Measurements from ENCODE around the gene SLC49A3. TPM values are rescaled to one million over a fixed set of nuclear protein-coding genes. Genes with fewer than 3 reads are reported as not detected.
A peak's percentile ranks its signal among the peaks of the same experiment; 100 is the strongest.

SLC49A3 gene
- total RNA-seq, 1 donor from 2014 or later: 19.9 TPM

DNA sequence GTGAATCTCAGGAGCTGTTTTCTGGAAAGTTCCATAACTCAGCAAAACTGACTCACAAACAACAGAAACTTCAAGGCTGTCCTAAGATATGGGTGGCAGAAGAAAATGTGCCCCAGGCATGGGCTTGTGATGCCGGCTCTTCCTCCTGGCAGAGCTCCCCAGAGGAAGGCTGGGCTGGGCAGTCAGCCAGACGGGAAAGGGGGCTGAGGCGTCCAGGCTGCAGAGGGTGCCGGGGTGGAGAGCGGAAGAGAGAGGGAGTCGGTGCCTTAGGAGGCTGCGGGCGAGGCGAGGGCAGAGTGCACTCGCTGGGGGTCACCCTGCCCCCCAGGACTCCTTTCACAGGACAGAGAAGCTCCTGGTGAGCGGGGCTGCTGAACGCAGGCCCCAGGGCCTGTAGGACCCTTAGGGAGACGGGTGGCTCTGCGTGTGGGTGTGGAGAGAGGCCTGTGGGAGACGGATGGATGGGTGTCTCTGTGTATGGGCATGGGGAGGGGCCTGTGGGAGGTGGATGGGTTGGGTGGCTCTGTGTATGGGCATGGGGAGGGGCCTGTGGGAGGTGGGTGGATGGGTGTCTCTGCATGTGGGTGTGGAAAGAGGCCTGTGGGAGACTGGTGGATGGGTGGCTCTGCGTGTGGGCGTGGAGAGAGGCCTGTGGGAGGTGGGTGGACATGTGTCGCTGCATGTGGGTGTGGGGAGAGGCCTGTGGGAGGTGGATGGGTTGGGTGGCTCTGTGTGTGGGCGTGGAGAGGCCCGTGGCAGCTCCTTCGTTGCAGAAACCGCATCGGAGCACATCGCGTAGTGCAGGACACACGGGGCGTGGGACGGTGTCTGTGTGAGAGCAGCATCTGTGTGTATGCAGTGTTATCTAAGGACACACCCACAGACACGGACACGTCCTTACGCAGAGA is 32.6 kb upstream of the SLC49A3 start:
- Mint-ChIP-seq H3K4me1 (ENCODE audit: unreplicated experiment) (peaks cover 9% of the 10 kb centered on the region), H3K9me3 (ENCODE audit: unreplicated experiment) (no peaks in the 10 kb centered on the region), H3K36me3 (ENCODE audit: low read depth, unreplicated experiment) (peaks cover 28% of the 10 kb centered on the region), H3K27me3 (ENCODE audit: unreplicated experiment) (peaks cover 21% of the 10 kb centered on the region), H3K27ac (ENCODE audit: unreplicated experiment) (no peak overlapping the region), H3K4me3 (ENCODE audit: unreplicated experiment) (peak overlapping the region; percentile 51)
- TF ChIP-seq CTCF (IDR thresholded peaks at IDR 0.05; ENCODE audit: unreplicated experiment): no peak
- no peak for DNase-seq (ENCODE audit: low spot score)

DNA sequence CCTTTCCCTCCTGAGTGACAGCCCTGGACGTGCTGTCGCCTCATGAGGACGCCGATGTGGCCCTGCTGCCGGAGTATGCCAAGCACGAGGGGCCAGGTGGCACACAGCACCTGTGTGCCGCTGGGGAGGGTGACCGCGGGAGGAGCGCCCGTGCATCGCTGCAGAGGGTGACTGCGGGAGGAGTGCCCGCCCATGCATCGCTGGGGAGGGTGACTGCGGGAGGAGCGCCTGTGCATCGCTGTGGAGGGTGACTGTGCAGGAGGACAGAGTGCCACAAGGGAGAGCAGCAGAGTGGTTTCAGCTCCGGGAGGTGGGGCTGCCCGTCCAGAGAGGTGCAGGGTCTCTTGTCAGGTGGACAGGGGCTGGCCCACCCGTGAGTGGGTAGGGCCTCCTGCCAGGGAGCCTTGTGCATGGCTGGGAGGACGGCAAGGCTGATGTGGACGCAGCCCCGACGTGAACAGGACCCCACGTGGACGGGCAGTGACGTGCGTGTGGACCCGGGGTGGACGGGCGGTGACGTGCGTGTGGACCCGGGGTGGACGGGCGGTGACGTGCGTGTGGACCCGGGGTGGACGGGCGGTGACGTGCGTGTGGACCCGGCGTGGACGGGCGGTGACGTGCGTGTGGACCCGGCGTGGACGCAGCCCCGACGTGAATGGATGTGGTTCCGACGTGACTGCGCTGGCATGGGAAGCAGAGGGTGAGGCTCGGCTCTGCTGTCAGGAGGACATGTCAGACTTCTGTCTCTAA is 31.3 kb upstream of the SLC49A3 start:
- Mint-ChIP-seq H3K4me3 (ENCODE audit: unreplicated experiment) (no peak overlapping the region), H3K27ac (ENCODE audit: unreplicated experiment) (peak overlapping the region; percentile 52), H3K36me3 (ENCODE audit: low read depth, unreplicated experiment) (peaks cover 29% of the 10 kb centered on the region), H3K27me3 (ENCODE audit: unreplicated experiment) (peaks cover 19% of the 10 kb centered on the region), H3K9me3 (ENCODE audit: unreplicated experiment) (no peaks in the 10 kb centered on the region), H3K4me1 (ENCODE audit: unreplicated experiment) (peaks cover 9% of the 10 kb centered on the region)
- TF ChIP-seq CTCF (IDR thresholded peaks at IDR 0.05; ENCODE audit: unreplicated experiment): no peak
- DNase-seq (ENCODE audit: low spot score): no peak

- H3K27me3 Mint-ChIP-seq (ENCODE audit: unreplicated experiment): peaks cover 15% of the 10 kb centered on the region
- no peak overlapping the region for H3K4me3 Mint-ChIP-seq (ENCODE audit: unreplicated experiment)
- no peak overlapping the region for H3K27ac Mint-ChIP-seq (ENCODE audit: unreplicated experiment)
- H3K9me3 Mint-ChIP-seq (ENCODE audit: unreplicated experiment): no peaks in the 10 kb centered on the region
- DNase-seq (ENCODE audit: low spot score): no peak
- H3K36me3 Mint-ChIP-seq (ENCODE audit: low read depth, unreplicated experiment): peaks cover 31% of the 10 kb centered on the region
- TF ChIP-seq CTCF (IDR thresholded peaks at IDR 0.05; ENCODE audit: unreplicated experiment): no peak
- H3K4me1 Mint-ChIP-seq (ENCODE audit: unreplicated experiment): peaks cover 9% of the 10 kb centered on the region
These were observed 29.5 kb upstream of the SLC49A3 start for GRCh38 chr4:718460-718859.

DNA sequence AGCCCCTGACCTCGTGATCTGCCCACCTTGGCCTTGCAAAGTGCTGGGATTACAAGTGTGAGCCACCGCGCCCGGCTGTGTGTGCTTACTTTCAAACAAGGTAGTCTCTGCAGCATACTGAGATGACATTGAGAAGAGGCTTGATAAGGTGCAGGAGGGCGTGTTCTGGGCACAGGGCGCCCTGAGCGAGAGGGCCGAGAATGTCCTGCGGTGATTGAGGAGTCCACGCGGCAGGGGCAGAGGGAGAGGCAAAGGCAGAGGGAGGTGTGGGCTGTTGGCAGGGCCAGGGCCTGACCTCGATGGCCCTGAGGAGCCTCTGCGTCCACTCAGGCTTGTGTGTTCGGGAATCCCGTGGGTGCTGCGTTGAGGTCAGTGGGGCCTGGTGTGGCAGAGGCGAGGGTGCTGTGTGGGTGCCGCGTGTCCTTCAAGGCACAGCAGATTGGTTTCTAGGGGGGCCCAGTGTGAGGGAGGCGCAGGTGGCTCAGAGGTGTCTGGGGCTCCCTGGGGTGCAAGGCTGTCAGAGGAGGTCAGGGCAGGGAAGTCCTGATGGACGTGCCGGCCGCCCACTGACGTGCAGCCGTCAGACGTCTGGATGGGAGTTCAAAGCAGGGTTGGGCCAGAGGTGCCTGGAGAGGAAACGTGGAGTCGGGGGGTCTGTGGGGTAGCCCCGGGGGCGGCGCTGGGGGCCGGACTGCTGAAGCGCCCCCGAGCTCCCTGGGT is 28.8 kb upstream of the SLC49A3 start:
- peaks cover 29% of the 10 kb centered on the region for H3K36me3 Mint-ChIP-seq (ENCODE audit: low read depth, unreplicated experiment)
- no peak for TF ChIP-seq CTCF (IDR thresholded peaks at IDR 0.05; ENCODE audit: unreplicated experiment)
- H3K27ac Mint-ChIP-seq (ENCODE audit: unreplicated experiment): peak overlapping the region; percentile 61
- H3K4me3 Mint-ChIP-seq (ENCODE audit: unreplicated experiment): no peak overlapping the region
- no peak for DNase-seq (ENCODE audit: low spot score)
- no peaks in the 10 kb centered on the region for H3K9me3 Mint-ChIP-seq (ENCODE audit: unreplicated experiment)
- peaks cover 15% of the 10 kb centered on the region for H3K27me3 Mint-ChIP-seq (ENCODE audit: unreplicated experiment)
- peaks cover 9% of the 10 kb centered on the region for H3K4me1 Mint-ChIP-seq (ENCODE audit: unreplicated experiment)
